GM18861 (cell line): ENCODE results near the gene TCF12.
A peak's percentile ranks its signal among the peaks of the same experiment; 100 is the strongest.

ENCODE experiments used
- ATAC-seq: cut with Tn5 transposase; IDR thresholded peaks from one replicate; pipeline ENCODE4 v1.9.1; 2021; ENCODE audit not compliant: unreplicated experiment

The TCF12 gene

DNA sequence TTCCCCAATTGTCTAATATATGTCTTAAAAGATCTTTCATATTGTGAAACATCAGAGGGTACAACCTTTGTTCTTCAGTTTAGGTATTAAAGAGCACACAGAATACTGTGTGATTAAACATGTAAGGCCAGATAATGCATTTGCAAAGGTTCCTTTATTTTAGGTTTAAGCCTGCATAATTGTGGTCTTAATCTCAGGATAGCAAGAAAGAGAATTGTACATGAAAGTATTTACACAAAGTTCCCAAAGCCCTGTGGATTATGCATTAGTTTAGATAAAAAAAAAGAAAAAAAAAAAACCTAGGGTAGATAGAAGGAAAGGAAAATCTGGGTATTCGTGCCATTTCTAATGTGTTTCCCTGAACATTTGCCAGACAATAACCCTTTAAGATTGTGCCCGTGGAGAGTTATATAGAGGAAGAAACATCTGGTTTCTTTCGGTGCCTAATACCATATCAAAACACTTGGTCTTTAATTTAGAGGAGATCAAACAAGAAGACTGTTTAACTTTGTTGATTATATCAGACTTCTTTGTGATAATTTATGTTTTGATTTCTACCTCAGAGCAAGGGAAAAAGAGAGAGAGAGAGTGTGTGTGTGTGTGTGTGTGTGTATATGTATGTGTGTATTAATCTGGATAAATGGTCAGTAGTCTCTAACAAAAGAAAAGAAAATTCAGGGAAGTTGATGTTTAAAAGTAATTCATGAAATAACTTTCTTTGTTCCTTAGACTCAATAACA is 318.3 kb downstream of the TCF12 start:
- ATAC-seq: no peak

DNA sequence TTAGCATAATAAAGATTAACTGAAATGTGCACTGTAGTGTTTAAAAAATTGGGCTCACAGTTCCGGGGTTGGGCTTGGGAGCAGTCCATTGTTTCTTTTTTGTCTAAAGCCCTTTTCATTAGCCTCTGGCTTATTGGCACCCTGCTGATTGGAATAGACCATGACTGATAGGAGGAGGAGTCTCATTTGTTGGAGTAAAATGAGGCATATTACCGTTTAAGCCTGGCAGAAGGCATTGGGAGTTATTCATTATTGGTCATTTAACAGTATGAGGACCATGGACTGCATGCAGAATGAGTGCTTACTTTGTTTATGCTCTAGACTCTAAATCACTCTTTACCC is 318.8 kb downstream of the TCF12 start:
- ATAC-seq: no peak

DNA sequence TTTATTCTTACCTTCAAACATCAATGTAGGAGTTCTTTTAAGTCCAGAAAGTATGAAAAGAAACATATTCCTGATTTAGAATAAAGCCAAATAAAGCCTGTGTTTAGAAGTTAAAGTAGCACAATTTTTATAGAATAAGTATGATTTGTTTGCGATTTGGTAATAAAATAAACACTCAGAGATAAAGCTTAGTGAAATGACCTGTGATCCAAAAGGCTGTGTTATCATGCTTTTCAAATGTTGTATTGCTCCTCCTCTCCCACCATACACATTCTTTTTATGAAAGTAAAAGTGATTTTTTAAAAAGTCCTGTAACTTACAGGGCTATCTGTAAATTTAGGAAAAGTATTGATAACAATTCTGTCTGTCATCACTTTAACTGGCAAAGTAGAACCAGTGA is 319.2 kb downstream of the TCF12 start:
- no peak for ATAC-seq

- ATAC-seq: no peak
Measured at GRCh38 chr15:57245130-57245529, 326.7 kb downstream of the TCF12 start.

- no peak for ATAC-seq
Measured at GRCh38 chr15:57245714-57246113, 327.3 kb downstream of the TCF12 start.

DNA sequence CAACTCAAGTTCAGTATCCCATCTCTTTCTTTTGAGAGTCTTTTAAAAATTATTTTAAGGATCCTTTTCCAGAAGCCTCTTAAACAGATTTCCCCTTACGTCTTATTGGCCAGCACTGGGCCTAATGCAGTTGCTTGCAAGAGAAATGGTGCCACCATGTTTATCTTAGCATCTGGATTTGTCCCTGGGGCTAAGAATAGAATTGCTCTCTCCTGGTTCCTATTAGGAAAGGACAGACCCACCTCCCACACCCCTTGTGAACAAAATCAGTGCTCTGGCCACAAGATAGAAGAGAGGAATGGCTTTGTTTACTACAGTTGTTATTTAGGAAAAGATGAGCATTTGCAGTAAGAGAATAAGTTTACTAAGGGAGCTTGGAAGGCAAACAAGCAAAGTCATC is 329.6 kb downstream of the TCF12 start:
- no peak for ATAC-seq

DNA sequence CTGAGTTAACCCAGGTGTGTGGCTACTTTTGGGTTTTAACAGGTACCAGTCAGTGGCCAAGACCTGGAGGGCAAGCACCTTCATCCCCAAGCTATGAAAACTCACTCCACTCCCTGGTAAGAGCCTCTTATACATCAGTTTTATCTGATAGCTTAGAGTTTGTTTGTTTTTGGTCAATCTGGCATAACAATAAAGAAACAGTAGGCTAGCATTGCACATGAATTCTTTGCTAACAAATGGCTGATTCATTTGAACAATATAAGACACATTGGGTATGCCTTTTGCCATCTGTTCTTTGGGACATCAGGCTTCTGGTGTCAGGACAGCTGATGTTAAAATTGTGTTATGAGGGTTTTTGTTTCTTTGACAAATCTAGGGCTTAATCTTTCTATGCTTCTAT is 332.9 kb downstream of the TCF12 start:
- ATAC-seq: no peak

DNA sequence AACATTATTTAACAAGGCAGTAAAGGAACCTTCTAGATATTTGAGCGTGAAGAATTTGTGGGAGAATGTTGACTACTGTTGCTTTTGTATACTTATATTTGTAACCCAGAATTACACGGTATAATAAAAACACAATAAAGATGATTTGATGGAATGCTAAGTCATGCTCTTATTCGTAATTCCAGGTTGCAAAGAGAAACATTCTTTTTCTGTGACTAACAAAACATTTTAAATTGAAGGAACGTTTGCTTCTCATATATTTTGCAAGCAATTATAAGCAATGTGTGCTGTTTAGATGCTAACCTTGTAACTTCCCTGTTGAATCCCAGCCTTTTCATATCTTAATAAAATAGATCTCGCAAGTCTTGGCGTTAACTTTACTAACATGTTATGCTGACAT is 333.5 kb downstream of the TCF12 start:
- ATAC-seq: no peak

GRCh38 chr15:57253082-57253481 is 334.6 kb downstream of the TCF12 start:
- ATAC-seq: no peak

- no peak for ATAC-seq
Measured at GRCh38 chr15:57253500-57253899, 335.1 kb downstream of the TCF12 start.

GRCh38 chr15:57255751-57256341 is 337.4 kb downstream of the TCF12 start:
- ATAC-seq: no peak

DNA sequence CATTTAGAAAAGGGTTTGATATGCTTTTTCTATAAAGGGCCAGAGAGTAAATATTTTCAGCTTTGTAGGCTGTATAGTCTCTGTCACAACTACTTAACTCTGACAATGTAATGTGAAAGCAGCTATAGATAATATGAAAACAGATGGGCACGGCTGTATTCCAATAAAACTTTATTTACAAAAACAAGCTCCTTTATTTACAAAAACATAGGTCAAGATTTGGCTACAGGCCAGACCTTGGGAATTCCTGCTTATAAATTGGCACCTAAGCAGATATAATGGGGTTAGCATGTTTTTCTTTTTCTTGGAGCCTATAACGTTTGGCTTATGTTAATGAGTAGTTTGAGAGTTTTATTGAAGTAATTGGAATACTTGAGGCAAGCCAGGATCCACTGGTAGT is 338.5 kb downstream of the TCF12 start:
- ATAC-seq: no peak

- ATAC-seq: peak; percentile 73
Measured at GRCh38 chr15:57259568-57260040, 341.2 kb downstream of the TCF12 start.

GRCh38 chr15:57263520-57263919 is 345.1 kb downstream of the TCF12 start:
- ATAC-seq: no peak

DNA sequence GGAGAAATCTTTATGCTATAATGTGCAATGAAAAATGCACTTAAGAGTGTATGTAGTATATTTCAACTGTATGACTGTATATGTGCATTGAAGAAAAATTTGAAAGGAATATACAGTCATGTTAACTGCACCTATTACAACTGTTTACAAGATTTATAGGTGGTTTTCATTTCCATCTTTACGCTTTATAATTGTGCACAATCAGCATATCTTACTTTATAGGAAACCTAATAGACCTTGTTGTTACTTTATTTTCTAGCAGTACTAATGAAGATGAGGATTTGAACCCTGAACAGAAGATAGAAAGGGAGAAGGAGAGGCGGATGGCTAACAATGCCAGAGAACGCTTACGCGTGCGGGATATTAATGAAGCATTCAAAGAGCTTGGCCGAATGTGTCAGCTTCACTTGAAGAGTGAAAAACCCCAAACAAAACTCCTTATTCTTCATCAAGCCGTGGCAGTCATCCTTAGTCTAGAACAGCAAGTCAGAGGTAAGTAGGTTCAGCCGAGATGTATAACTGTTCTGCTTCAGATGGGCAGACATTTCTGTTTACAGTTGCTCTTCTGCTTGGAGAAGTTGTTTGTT is 354.4 kb downstream of the TCF12 start:
- no peak for ATAC-seq

DNA sequence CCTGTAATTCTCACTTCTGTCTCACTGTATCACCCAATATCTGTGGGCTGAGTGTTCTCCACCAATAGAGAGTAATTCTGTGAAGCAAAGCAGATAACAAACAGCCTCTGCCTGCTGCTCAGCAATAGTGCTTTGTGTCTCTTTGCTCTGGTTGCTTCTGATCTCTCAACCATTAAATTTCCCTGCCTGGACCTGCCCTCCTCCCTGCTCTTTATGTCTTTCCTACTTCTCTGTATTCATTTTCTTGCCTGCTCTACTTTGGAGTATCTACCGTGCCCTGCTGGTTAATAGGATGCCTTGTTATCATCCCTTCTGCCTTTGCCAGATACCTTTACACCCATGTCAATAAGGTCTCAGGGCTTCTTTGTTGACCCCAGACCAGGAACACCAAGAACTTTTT is 355.0 kb downstream of the TCF12 start:
- ATAC-seq: no peak

- ATAC-seq: no peak
Measured at GRCh38 chr15:57278439-57278838, 360.0 kb downstream of the TCF12 start.

DNA sequence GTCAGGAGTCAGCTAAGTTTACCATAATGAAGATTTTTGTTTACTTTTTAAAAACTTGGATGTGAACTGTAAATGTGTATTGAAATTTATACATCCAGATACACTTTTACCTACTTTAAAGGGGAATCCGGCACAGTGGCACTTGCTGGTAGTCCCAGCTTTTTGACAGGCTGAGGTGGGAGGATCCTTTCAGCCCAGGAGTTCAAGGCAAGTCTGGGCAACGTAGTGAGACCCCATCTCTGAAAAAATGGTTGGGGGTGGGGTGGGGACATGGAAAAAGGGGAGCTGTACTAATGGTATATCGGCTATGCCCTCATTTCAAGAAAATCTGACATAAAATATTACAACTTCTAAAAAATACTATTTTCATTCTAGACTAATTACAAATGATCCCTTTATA is 362.0 kb downstream of the TCF12 start:
- ATAC-seq: no peak

- ATAC-seq: peak; percentile 37
Measured at GRCh38 chr15:57281321-57281720, 362.9 kb downstream of the TCF12 start.

DNA sequence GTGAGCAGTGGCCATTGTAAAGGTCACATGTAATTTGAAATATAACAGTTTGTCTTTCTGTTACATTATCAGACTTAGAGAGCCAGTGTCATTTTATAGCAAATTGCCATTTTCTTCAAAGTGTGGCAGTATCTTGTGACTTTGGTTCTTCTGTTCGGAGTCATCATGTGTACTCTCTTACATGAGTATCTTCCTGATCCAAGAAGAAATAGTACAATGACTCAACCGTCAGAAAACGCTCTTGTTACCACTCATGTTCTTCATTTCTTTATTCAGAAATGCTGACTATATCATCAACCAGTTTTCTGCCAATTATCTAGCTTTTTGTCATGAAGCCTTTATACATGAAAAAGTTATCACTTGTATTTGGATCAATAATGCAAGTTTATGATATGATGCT is 364.2 kb downstream of the TCF12 start:
- ATAC-seq: no peak

DNA sequence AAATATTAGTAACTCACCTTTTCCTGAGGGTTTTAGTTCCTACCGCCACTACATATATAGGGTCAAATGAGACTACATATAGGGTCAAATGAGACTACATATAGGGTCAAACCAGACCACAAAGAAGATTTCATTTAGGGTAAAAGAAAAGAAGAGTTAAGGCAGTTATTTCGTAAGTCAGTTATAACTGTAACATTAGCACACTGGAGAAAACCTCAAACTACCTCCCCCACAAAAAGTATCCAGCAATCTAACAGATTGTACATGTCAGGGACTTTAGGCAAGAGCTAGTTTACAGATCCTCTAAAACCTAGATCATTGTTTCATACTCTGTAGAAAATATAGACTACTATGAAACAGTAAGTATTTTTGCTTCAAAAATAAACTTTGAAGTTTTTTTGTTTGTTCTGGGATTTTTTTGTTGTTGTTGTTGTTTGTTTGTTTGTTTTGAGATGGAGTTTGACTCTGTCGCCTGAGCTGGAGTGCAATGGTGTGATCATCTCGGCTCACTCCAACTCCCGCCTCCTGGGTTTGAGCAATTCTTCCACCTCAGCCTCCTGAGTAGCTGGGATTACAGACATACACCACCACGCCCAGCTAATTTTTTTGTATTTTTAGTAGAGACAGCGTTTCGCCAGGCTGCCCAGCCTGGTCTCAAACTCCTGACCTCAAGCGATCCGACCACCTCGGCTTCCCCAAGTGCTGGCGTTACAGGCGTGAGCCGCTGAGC is 365.5 kb downstream of the TCF12 start:
- ATAC-seq: no peak

GRCh38 chr15:57284535-57284934 is 366.1 kb downstream of the TCF12 start:
- ATAC-seq: peak; percentile 26
